Keratinocyte (primary cell): ENCODE measurements around the gene MAST2. TPM values are rescaled to one million over a fixed set of nuclear protein-coding genes. Genes with fewer than 3 reads are reported as not detected.
"Not testable (repeated sequence)": the region's sequence is repeated elsewhere in the genome, so short reads cannot be mapped to it uniquely, and the experiment has no call there.

Experiments
- DNase-seq: peaks from one replicate; pipeline ENCODE4 v3.0.0-alpha.2; 2011; ENCODE audit warnings: low read depth, missing footprints, low spot score
- FAIRE-seq: peaks from 2 replicates; lab custom pipeline; 2011; peaks lifted over from hg19 to GRCh38; lab: Jason Lieb, UNC
- H2AFZ ChIP-seq: 2 replicates; pipeline ENCODE4 v1.6.0; 2012; ENCODE audit warnings: low read length, control low read depth, inconsistent platforms; ENCODE audit not compliant: control insufficient read depth
- H3K27ac ChIP-seq: 2 replicates; pipeline ENCODE4 v1.5.1; 2011; ENCODE audit warnings: low read length; ENCODE audit not compliant: control insufficient read depth, insufficient read depth
- H3K27me3 ChIP-seq: 3 replicates; pipeline ENCODE4 v1.6.0; 2011; ENCODE audit warnings: low read length; ENCODE audit not compliant: control insufficient read depth, insufficient read depth; ENCODE audit errors: extremely low read depth
- H3K36me3 ChIP-seq, 2 experiments: 2 replicates in 1 of 2; 3 replicates in 1 of 2; pipeline ENCODE4 v1.5.1; 2011; ENCODE audit warnings: low read length in 2 of 2, mild to moderate bottlenecking in 1 of 2; ENCODE audit not compliant: control insufficient read depth in 2 of 2, insufficient read depth in 2 of 2; ENCODE audit errors: extremely low read depth in 1 of 2
- H3K4me1 ChIP-seq: 3 replicates; pipeline ENCODE4 v1.5.1; 2011; ENCODE audit warnings: low read length; ENCODE audit not compliant: control insufficient read depth, insufficient read depth; ENCODE audit errors: extremely low read depth
- H3K4me2 ChIP-seq: 3 replicates; pipeline ENCODE4 v1.6.0; 2011; ENCODE audit warnings: low read depth, low read length; ENCODE audit not compliant: control insufficient read depth, insufficient read depth; ENCODE audit errors: extremely low read depth
- H3K4me3 ChIP-seq, 3 experiments: fragments of 200-600 bp in 1 of 3; sonication (generic) in 1 of 3; 2 replicates in 2 of 3; 3 replicates in 1 of 3; pipeline ENCODE4 v1.5.1; 2011 to 2016; ENCODE audit warnings: low read length in 3 of 3, mild to moderate bottlenecking in 3 of 3, control low read depth in 2 of 3, inconsistent platforms in 1 of 3, low read depth in 1 of 3, mixed read lengths in 1 of 3, mixed run types in 1 of 3, moderate library complexity in 1 of 3; ENCODE audit not compliant: control insufficient read depth in 2 of 3, insufficient read depth in 2 of 3; ENCODE audit errors: extremely low read depth in 1 of 3
- H3K79me2 ChIP-seq: 2 replicates; pipeline ENCODE4 v1.6.0; 2012; ENCODE audit warnings: low read length; ENCODE audit not compliant: control insufficient read depth, insufficient read depth
- H3K9ac ChIP-seq: 3 replicates; pipeline ENCODE4 v1.6.0; 2011; ENCODE audit warnings: low read length; ENCODE audit not compliant: control insufficient read depth, insufficient read depth; ENCODE audit errors: extremely low read depth
- H3K9me1 ChIP-seq: 3 replicates; pipeline ENCODE4 v1.6.0; 2011; ENCODE audit warnings: low read length; ENCODE audit not compliant: control insufficient read depth, insufficient read depth; ENCODE audit errors: extremely low read depth
- H3K9me3 ChIP-seq: 2 replicates; pipeline ENCODE4 v1.5.1; 2012; ENCODE audit warnings: low read depth, low read length; ENCODE audit not compliant: control insufficient read depth
- H4K20me1 ChIP-seq: 3 replicates; pipeline ENCODE4 v1.6.0; 2011; ENCODE audit warnings: low read length; ENCODE audit not compliant: control insufficient read depth, insufficient read depth; ENCODE audit errors: extremely low read depth
- EZH2 ChIP-seq: IDR thresholded peaks from one replicate; pipeline ENCODE4 v1.6.1; 2012; ENCODE audit warnings: inconsistent platforms, mild to moderate bottlenecking, low read length, moderate library complexity
- dilution Hi-C: fragments of 300-500 bp; cut with MboI; formaldehyde crosslinking; loops from one replicate; pipeline ENCODE4 v1.7.0; 2020; ENCODE audit warnings: low sequenced_read_pairs; ENCODE audit not compliant: extremely low pct_ligation_motif_present
- polyA plus RNA-seq, 5 experiments: library from polyadenylated mRNA; depleted of rRNA in 3 of 5; stranded (reverse) in 3 of 5; stranded (forward) in 1 of 5; unstranded in 1 of 5; fragments of >200 nt; gene quantifications; 1 replicate in 1 of 5; 2 replicates in 3 of 5; 3 replicates in 1 of 5; pipeline versions ENCODE4 v1.2.1 to v1.2.3, GENCODE V29; 2011 to 2012; ENCODE audit warnings: missing spikeins in 2 of 5, low read depth in 1 of 5, low replicate concordance in 1 of 5
- TF ChIP-seq, protein P1 (sequence below), 3 experiments: IDR thresholded peaks in 1 of 3; conservative IDR thresholded peaks in 1 of 3; optimal IDR thresholded peaks in 1 of 3; 2 replicates in 2 of 3; 3 replicates in 1 of 3; pipeline versions ENCODE3 to v1.5.1; 2011; ENCODE audit warnings: low read length in 3 of 3, mild to moderate bottlenecking in 3 of 3, moderate library complexity in 2 of 3, control low read depth in 1 of 3, inconsistent platforms in 1 of 3; ENCODE audit not compliant: insufficient read depth in 2 of 3; ENCODE audit errors: extremely low read depth in 1 of 3

MAST2 gene
- polyA plus RNA-seq, 1 donor (not counting 4 experiments of a cell fraction or from before 2014, with no cell fraction given) = 12.2 TPM

DNA sequence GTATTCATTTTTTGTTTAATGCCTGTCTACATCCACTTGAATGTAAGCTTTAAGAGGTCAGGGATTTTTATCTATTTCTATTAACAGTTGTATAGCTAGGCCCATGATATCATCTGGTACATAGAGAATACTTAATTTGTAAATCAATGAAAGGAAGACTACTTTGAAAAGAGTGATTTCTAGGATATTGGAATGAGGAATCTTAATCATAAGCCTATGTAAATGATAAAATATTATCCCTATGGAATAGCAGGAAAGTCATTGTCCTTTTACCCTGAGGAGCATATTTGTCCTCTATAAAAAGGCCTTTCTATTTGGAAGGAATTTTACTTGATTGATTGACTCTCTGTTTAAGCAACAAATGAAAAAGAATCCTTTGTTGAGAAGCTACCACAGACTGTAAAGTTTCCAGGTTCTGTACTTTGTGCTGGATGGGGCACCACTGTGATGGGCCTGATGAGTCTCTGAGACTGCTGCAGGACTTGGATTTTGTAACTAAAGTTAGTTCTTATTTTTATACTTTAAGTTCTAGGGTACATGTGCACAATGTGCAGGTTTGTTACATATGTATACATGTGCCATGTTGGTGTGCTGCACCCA, 53.8 kb downstream of the MAST2 start:
- Histone ChIP-seq H3K4me2 (no peak overlapping the region), H3K9me3 (no peaks in the 10 kb centered on the region), H3K36me3 (no peaks in the 10 kb centered on the region), H3K27me3 (no peaks in the 10 kb centered on the region), H3K4me3 (no peak overlapping the region), H3K9ac (no peak overlapping the region), H4K20me1 (no peaks in the 10 kb centered on the region), H3K4me1 (no peaks in the 10 kb centered on the region), H2AFZ (no peak overlapping the region), H3K9me1 (no peaks in the 10 kb centered on the region), H3K27ac (no peak overlapping the region), H3K79me2 (peaks cover 3% of the 10 kb centered on the region)
- DNase-seq = no peak
- TF ChIP-seq, protein P1, sequence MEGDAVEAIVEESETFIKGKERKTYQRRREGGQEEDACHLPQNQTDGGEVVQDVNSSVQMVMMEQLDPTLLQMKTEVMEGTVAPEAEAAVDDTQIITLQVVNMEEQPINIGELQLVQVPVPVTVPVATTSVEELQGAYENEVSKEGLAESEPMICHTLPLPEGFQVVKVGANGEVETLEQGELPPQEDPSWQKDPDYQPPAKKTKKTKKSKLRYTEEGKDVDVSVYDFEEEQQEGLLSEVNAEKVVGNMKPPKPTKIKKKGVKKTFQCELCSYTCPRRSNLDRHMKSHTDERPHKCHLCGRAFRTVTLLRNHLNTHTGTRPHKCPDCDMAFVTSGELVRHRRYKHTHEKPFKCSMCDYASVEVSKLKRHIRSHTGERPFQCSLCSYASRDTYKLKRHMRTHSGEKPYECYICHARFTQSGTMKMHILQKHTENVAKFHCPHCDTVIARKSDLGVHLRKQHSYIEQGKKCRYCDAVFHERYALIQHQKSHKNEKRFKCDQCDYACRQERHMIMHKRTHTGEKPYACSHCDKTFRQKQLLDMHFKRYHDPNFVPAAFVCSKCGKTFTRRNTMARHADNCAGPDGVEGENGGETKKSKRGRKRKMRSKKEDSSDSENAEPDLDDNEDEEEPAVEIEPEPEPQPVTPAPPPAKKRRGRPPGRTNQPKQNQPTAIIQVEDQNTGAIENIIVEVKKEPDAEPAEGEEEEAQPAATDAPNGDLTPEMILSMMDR (optimal IDR thresholded peaks at IDR 0.05 in 1 of 3, IDR thresholded peaks at IDR 0.05 in 1 of 3, conservative IDR thresholded peaks at IDR 0.05 in 1 of 3; ENCODE audit: extremely low read depth in 1 of 3, insufficient read depth in 2 of 3, low read length in 3 of 3) = no peak
- no peak for TF ChIP-seq EZH2
- dilution Hi-C loops = loop anchor here (25.0 kb wide), 1 partner anchor 170 kb away; the partner anchor contains the start of genes GPBP1L1 and TMEM69
- FAIRE-seq = no peak

- H3K79me2 ChIP-seq, H3K4me1 ChIP-seq, H3K9me3 ChIP-seq, FAIRE-seq, H3K4me2 ChIP-seq, H3K27me3 ChIP-seq, H2AFZ ChIP-seq, H3K36me3 ChIP-seq, H3K9me1 ChIP-seq, DNase-seq, H4K20me1 ChIP-seq, H3K9ac ChIP-seq, H3K27ac ChIP-seq, H3K4me3 ChIP-seq: not testable (repeated sequence)
- dilution Hi-C loops = loop anchor here (25.0 kb wide), 1 partner anchor 171 kb away; the partner anchor contains the start of genes GPBP1L1 and TMEM69
Measured at GRCh38 chr1:45857755-45858492, 54.5 kb downstream of the MAST2 start.
